Measurements from ENCODE around the gene ABCG2. TPM values are rescaled to one million over a fixed set of nuclear protein-coding genes. Genes with fewer than 3 reads are reported as not detected.
"Not testable (repeated sequence)": the region's sequence is repeated elsewhere in the genome, so short reads cannot be mapped to it uniquely, and the experiment has no call there.

The ABCG2 gene
- total and polyA plus RNA-seq, 12 donors: 0.22 to 10.5 (median 3.6) TPM

GRCh38 chr4:88108747-88109122, 49.7 kb downstream of the ABCG2 start:
- H3K4me1 ChIP-seq: peaks cover 0 to 17% (median 8%) of the 10 kb centered on the region in 9 donors
- intact Hi-C loops (cut with DNase I): no loop called here
- no peak for DNase-seq
- no peak for TF ChIP-seq CTCF (IDR thresholded peaks at IDR 0.05)
- peaks cover 0 to 6% (median 0%) of the 10 kb centered on the region in 9 donors for H3K36me3 ChIP-seq
- no peak for ATAC-seq
- no peaks in the 10 kb centered on the region for H3K27me3 ChIP-seq
- H3K9me3 ChIP-seq: no peaks in the 10 kb centered on the region
- H3K4me3 ChIP-seq: no peak overlapping the region
- WGBS, 2 donors: 97% methylated on average over 5 of the region's 5 CpGs
- no peak overlapping the region for H3K27ac ChIP-seq

GRCh38 chr4:88108108-88108465, 50.4 kb downstream of the ABCG2 start:
- ATAC-seq: not testable (repeated sequence)

GRCh38 chr4:88107406-88108107, 50.9 kb downstream of the ABCG2 start:
- WGBS, 2 donors: 41 to 75% methylated on average over 2 of the region's 2 CpGs
- Histone ChIP-seq H3K9me3 (no peaks in the 10 kb centered on the region), H3K36me3 (no peaks in the 10 kb centered on the region), H3K4me3 (no peak overlapping the region), H3K27me3 (no peaks in the 10 kb centered on the region), H3K27ac (peak overlapping the region in 1 of 10 donors; percentile 34), H3K4me1 (peaks cover 0 to 17% (median 8%) of the 10 kb centered on the region in 9 donors)
- intact Hi-C loops (cut with DNase I): no loop called here
- TF ChIP-seq CTCF (IDR thresholded peaks at IDR 0.05): no peak
- ATAC-seq (peak in 7 of 8 donors; percentile 55 to 85 (median 67)), DNase-seq (peak in 1 of 2 donors; percentile 12)

More at GRCh38 chr4:88108108-88108465, 50.4 kb downstream of the ABCG2 start:
- 92 to 96% methylated on average over 7 of the region's 7 CpGs for WGBS, 2 donors
- H3K27me3 ChIP-seq; H3K9me3 ChIP-seq; intact Hi-C loops (cut with DNase I); H3K4me3 ChIP-seq; H3K36me3 ChIP-seq; H3K27ac ChIP-seq; DNase-seq: not testable (repeated sequence)
- H3K4me1 ChIP-seq: peaks cover 0 to 17% (median 8%) of the 10 kb centered on the region in 9 donors

GRCh38 chr4:88106205-88106604, 52.2 kb downstream of the ABCG2 start:
- DNase-seq (no peak), ATAC-seq (no peak)
- no peak for TF ChIP-seq CTCF (IDR thresholded peaks at IDR 0.05)
- H3K4me1 ChIP-seq: peaks cover 0 to 17% (median 8%) of the 10 kb centered on the region in 9 donors
- no peaks in the 10 kb centered on the region for H3K9me3 ChIP-seq
- no peak overlapping the region for H3K4me3 ChIP-seq
- intact Hi-C loops (cut with DNase I): no loop called here
- H3K36me3 ChIP-seq: no peaks in the 10 kb centered on the region
- WGBS, 2 donors: 94 to 95% methylated on average over 3 of the region's 3 CpGs
- no peak overlapping the region for H3K27ac ChIP-seq
- H3K27me3 ChIP-seq: no peaks in the 10 kb centered on the region

GRCh38 chr4:88104902-88105610, 53.4 kb downstream of the ABCG2 start:
- DNase-seq (no peak), ATAC-seq (no peak)
- Histone ChIP-seq H3K27ac (no peak overlapping the region), H3K9me3 (no peaks in the 10 kb centered on the region), H3K4me3 (no peak overlapping the region), H3K27me3 (no peaks in the 10 kb centered on the region), H3K36me3 (no peaks in the 10 kb centered on the region), H3K4me1 (peaks cover 0 to 17% (median 8%) of the 10 kb centered on the region in 9 donors)
- intact Hi-C loops (cut with DNase I): no loop called here
- TF ChIP-seq CTCF (IDR thresholded peaks at IDR 0.05): no peak
- WGBS, 2 donors: 75 to 77% methylated on average over 4 of the region's 4 CpGs
